Lower leg skin (tissue), 3 donors: ENCODE results near the gene PRRC2C.

ENCODE experiments used
- CTCF ChIP-seq, 3 donors: fragments of 450-650 bp; IDR thresholded peaks; one replicate each; pipeline ENCODE4 v1.5.1; 2016; ENCODE audit warnings: antibody characterized with exemption in 3 of 3, mild to moderate bottlenecking in 3 of 3, moderate library complexity in 2 of 3
- POLR2A ChIP-seq, 2 donors: fragments of 450-650 bp; IDR thresholded peaks; one replicate each; pipeline ENCODE4 v1.6.1; 2016 to 2017; ENCODE audit warnings: antibody characterized with exemption in 2 of 2, mild to moderate bottlenecking in 1 of 2, moderate library complexity in 1 of 2

- TF ChIP-seq CTCF (IDR thresholded peaks at IDR 0.05) (no peak), POLR2A (IDR thresholded peaks at IDR 0.05) (no peak)
Measured at GRCh38 chr1:171627020-171627419, 141.7 kb downstream of the PRRC2C start.
